Measurements from ENCODE around the gene CCDC93.

DNA sequence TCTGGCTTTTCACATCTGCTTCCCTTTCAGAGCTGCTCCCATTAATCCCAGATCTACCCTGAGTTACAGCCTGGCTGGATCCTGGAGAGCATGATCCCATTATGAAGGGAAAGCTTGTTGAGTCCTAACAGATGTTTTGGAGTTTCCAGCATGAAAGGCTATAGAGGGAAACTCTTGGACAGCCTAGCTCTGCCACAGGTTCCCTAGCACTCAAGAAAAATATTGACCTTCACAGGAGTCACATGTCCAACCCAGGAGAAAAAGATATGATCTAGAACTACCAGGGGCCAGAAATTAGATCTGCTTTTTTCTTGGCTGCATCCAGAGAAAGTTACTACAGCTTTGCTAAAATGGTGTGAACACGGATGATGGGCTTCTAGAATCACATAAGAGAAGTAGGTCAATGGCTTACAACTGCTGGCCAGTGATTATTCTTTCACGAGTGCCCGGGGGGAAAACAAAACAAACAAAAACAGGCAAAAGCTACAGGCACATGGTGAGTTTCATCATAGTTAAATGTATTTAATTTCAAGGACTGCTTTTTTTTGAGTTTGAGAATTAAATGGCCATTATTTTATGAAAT is 15.9 kb downstream of the CCDC93 start:
- TF ChIP-seq POLR2AphosphoS5 (IDR thresholded peaks at IDR 0.05; ENCODE audit: low read depth, low read length), result no peak
- TF ChIP-seq POLR2A (IDR thresholded peaks at IDR 0.05; ENCODE audit: borderline replicate concordance, extremely low read depth, insufficient read depth, insufficient read length), result no peak
- TF ChIP-seq, protein P1, sequence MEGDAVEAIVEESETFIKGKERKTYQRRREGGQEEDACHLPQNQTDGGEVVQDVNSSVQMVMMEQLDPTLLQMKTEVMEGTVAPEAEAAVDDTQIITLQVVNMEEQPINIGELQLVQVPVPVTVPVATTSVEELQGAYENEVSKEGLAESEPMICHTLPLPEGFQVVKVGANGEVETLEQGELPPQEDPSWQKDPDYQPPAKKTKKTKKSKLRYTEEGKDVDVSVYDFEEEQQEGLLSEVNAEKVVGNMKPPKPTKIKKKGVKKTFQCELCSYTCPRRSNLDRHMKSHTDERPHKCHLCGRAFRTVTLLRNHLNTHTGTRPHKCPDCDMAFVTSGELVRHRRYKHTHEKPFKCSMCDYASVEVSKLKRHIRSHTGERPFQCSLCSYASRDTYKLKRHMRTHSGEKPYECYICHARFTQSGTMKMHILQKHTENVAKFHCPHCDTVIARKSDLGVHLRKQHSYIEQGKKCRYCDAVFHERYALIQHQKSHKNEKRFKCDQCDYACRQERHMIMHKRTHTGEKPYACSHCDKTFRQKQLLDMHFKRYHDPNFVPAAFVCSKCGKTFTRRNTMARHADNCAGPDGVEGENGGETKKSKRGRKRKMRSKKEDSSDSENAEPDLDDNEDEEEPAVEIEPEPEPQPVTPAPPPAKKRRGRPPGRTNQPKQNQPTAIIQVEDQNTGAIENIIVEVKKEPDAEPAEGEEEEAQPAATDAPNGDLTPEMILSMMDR (IDR thresholded peaks at IDR 0.05 in 2 of 3, conservative IDR thresholded peaks at IDR 0.05 in 1 of 3; ENCODE audit: borderline replicate concordance in 1 of 3, insufficient read depth in 1 of 3, low read depth in 2 of 3, low read length in 2 of 3), result no peak
- no peak for TF ChIP-seq ZFX (IDR thresholded peaks at IDR 0.05)
- TF ChIP-seq, protein P2, sequence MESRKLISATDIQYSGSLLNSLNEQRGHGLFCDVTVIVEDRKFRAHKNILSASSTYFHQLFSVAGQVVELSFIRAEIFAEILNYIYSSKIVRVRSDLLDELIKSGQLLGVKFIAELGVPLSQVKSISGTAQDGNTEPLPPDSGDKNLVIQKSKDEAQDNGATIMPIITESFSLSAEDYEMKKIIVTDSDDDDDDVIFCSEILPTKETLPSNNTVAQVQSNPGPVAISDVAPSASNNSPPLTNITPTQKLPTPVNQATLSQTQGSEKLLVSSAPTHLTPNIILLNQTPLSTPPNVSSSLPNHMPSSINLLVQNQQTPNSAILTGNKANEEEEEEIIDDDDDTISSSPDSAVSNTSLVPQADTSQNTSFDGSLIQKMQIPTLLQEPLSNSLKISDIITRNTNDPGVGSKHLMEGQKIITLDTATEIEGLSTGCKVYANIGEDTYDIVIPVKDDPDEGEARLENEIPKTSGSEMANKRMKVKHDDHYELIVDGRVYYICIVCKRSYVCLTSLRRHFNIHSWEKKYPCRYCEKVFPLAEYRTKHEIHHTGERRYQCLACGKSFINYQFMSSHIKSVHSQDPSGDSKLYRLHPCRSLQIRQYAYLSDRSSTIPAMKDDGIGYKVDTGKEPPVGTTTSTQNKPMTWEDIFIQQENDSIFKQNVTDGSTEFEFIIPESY (IDR thresholded peaks at IDR 0.05; ENCODE audit: extremely low read depth, insufficient replicate concordance, low read length), result no peak
- TF ChIP-seq, protein P3, sequence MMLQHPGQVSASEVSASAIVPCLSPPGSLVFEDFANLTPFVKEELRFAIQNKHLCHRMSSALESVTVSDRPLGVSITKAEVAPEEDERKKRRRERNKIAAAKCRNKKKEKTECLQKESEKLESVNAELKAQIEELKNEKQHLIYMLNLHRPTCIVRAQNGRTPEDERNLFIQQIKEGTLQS (IDR thresholded peaks at IDR 0.05), result no peak
- no peak for TF ChIP-seq CEBPB (IDR thresholded peaks at IDR 0.05; ENCODE audit: low read depth)
- TF ChIP-seq, protein P4, sequence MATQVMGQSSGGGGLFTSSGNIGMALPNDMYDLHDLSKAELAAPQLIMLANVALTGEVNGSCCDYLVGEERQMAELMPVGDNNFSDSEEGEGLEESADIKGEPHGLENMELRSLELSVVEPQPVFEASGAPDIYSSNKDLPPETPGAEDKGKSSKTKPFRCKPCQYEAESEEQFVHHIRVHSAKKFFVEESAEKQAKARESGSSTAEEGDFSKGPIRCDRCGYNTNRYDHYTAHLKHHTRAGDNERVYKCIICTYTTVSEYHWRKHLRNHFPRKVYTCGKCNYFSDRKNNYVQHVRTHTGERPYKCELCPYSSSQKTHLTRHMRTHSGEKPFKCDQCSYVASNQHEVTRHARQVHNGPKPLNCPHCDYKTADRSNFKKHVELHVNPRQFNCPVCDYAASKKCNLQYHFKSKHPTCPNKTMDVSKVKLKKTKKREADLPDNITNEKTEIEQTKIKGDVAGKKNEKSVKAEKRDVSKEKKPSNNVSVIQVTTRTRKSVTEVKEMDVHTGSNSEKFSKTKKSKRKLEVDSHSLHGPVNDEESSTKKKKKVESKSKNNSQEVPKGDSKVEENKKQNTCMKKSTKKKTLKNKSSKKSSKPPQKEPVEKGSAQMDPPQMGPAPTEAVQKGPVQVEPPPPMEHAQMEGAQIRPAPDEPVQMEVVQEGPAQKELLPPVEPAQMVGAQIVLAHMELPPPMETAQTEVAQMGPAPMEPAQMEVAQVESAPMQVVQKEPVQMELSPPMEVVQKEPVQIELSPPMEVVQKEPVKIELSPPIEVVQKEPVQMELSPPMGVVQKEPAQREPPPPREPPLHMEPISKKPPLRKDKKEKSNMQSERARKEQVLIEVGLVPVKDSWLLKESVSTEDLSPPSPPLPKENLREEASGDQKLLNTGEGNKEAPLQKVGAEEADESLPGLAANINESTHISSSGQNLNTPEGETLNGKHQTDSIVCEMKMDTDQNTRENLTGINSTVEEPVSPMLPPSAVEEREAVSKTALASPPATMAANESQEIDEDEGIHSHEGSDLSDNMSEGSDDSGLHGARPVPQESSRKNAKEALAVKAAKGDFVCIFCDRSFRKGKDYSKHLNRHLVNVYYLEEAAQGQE (IDR thresholded peaks at IDR 0.05; ENCODE audit: low read depth), result no peak
- no peak for TF ChIP-seq EZH2 (IDR thresholded peaks at IDR 0.05)
- no peak for TF ChIP-seq JUND (IDR thresholded peaks at IDR 0.05)
- TF ChIP-seq SP1 (IDR thresholded peaks at IDR 0.05; ENCODE audit: low read depth), result no peak
- TF ChIP-seq EZH2phosphoT487 (IDR thresholded peaks at IDR 0.05; ENCODE audit: borderline replicate concordance), result no peak
